ENCODE measurements around the gene RPS14. TPM values are rescaled to one million over a fixed set of nuclear protein-coding genes. Genes with fewer than 3 reads are reported as not detected.

The RPS14 gene
- total RNA-seq, 4 donors from 2014 or later = 2,464 to 2,979 (median 2,566) TPM

DNA sequence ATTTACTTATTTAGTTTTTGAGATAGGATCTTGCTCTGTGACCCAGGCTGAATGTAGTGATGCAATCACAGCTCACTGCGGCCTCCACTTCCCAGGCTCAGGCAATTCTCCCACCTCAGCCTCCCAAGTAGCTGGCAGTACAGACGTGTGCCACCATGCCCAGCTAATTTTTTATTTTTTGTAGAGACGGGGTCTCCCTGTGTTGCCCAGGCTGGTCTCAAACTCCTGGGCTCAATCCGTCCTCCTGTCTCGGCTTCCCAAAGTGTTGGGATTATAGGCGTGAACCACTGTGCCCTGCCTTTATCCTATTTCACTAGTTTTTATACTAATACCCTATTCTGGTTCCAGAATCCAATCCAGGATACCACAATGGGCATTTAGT, 6.8 kb downstream of the RPS14 start:
- no peak for TF ChIP-seq CTCF (IDR thresholded peaks at IDR 0.05; ENCODE audit: low read depth)

- no peak for TF ChIP-seq CTCF (IDR thresholded peaks at IDR 0.05; ENCODE audit: low read depth)
Measured at GRCh38 chr5:150441813-150442698, 7.5 kb downstream of the RPS14 start.

DNA sequence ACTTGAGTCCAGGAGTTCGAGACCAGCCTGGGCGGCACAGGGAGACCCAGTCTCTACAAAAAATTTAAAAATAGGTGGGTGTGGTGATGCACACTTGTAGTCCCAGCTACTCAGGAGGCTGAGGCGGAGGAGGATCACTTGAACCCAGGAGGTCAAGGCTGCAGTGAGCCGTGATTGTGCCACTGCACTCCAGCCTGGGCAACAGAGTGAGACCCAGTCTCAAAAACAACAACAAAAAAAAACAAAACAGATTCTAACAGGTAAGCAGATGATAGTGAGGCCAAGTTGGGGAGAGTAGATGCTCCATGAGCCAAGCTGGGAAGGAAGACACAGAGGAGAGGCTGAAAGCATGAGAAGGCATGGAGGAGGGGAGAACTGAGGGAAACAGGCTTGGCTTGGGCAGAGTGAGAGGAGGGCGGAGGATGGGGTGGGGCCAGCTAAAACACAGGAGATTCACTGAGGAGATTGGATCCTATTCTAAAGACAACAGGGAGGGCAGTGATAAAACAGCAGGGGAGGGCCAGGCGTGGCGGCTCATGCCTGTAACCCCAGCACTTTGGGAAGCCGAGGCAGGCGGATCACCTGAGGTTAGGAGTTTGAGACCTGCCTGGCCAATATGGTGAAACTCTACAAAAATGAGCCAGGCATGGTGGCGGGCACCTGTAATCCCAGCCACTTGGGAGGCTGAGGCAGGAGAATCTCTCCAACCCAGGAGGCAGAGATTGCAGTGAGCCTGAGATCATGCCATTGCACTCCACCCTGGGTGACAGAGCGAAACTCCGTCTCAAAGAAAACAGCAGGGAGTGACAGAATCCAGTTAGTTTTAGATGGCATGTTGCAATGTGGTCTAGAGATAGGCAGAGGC, 8.4 kb downstream of the RPS14 start:
- TF ChIP-seq CTCF (IDR thresholded peaks at IDR 0.05; ENCODE audit: low read depth) = no peak

DNA sequence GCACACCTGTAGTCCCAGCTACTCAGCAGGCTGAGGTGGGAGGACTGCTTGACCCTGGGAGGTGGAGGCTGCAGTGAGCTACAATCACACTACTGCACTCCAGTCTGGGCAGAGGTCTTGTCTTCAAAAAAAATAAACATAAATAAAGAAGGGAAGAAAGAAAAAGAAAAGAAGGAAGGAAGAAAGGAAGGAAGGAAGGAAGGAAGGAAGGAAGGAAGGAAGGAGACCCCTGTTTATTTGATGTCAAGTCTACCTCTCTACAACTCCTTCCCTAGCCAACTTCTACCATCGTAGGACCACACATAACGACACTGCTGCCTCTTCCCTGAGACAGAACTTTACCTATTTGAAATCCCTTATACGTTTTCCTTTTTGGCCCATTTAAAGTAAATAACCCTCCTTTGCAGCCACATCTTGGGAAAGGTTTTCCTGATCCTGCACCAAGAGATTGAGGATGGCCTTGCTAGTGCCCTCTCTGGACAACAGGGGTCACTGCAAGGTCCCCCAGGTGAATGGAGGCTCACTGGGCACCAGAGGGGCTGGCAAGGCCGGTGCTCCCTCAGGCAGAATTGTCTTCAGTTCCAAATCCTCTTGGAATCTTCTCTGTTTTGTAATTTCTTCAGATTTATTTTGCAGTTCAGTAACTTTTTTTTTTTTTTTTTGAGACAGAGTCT, 10.5 kb downstream of the RPS14 start:
- TF ChIP-seq CTCF (IDR thresholded peaks at IDR 0.05; ENCODE audit: low read depth) = no peak

- TF ChIP-seq CTCF (IDR thresholded peaks at IDR 0.05; ENCODE audit: low read depth) = no peak
Measured at GRCh38 chr5:150436141-150436680, 13.3 kb downstream of the RPS14 start.

DNA sequence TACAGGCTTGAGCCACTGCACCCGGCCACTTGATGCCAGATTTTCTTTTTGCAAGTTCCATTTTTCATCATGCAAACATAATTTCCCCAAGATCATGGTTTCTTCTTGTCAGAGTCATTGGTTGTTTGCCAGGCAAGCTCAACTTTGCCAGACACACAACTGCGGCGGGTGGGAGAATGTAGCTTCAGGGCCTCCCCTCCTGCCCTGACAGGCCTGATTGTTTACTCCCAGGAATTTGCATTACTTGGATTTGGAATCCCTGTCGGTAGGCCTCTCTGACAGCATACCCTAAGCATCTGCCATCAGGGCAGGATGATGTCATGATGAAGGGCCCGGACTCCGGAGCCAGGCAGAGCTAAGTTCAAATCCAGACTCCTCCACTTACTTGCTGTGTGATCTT, 15.1 kb downstream of the RPS14 start:
- no peak for TF ChIP-seq CTCF (IDR thresholded peaks at IDR 0.05; ENCODE audit: low read depth)
